GM19351 (cell line): ENCODE results near the gene PDHB.

Experiments used
- ATAC-seq: cut with Tn5 transposase; IDR thresholded peaks from one replicate; pipeline ENCODE4 v1.9.1; 2021; ENCODE audit warnings: mild to moderate bottlenecking, moderate library complexity; ENCODE audit not compliant: unreplicated experiment

Gene PDHB

GRCh38 chr3:58404396-58404795, 29.2 kb downstream of the PDHB start:
- no peak for ATAC-seq

- no peak for ATAC-seq
Measured at GRCh38 chr3:58403513-58404109, 30.0 kb downstream of the PDHB start.

GRCh38 chr3:58398669-58399333, 34.8 kb downstream of the PDHB start:
- ATAC-seq = no peak

- ATAC-seq = no peak
Measured at GRCh38 chr3:58394339-58394738, 39.3 kb downstream of the PDHB start.

- no peak for ATAC-seq
Measured at GRCh38 chr3:58392181-58392580, 41.5 kb downstream of the PDHB start.

- ATAC-seq = no peak
Measured at GRCh38 chr3:58391156-58391865, 42.3 kb downstream of the PDHB start.

GRCh38 chr3:58388550-58389091, 45.0 kb downstream of the PDHB start:
- no peak for ATAC-seq

- no peak for ATAC-seq
Measured at GRCh38 chr3:58387650-58388546, 45.7 kb downstream of the PDHB start.

- ATAC-seq = no peak
Measured at GRCh38 chr3:58386626-58387365, 46.8 kb downstream of the PDHB start.

GRCh38 chr3:58384381-58385090, 49.1 kb downstream of the PDHB start:
- ATAC-seq = no peak

- no peak for ATAC-seq
Measured at GRCh38 chr3:58383904-58384303, 49.7 kb downstream of the PDHB start.

GRCh38 chr3:58383476-58383875, 50.2 kb downstream of the PDHB start:
- no peak for ATAC-seq

- ATAC-seq = no peak
Measured at GRCh38 chr3:58379351-58380073, 54.1 kb downstream of the PDHB start.

GRCh38 chr3:58377750-58378149, 55.9 kb downstream of the PDHB start:
- ATAC-seq = no peak
